ENCODE data around the gene NEUROD2.

Gene NEUROD2

DNA sequence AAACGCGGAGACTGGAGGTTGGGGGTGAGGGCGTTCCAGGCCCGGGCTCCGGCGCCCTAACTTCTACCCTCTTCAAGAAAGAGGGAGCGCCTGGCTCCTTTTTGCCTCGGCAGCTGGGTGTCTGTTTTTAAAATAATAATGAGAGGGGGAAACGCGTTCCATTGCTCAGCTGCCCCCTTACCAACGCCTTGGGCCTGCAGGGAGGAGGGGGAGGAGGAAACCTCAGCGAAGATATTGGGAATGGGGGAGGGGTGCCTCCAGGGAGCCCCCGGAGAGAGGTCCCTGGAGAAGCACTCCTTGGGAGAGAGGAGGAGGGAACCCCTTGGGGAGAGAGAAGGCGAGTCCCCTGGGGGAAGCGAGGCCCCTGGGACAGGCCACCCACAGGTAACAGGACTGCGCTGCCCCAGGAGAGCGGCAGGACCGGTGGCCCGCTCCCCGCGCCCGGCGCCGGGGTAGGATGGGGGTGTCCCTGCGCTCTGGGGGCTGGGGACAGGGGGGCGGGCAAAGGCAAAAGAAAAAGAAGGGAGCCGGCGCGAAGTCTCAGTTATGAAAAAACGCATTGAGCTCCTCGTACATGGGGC lies 2.7 kb downstream of the NEUROD2 start:
- TF ChIP-seq, protein P1, sequence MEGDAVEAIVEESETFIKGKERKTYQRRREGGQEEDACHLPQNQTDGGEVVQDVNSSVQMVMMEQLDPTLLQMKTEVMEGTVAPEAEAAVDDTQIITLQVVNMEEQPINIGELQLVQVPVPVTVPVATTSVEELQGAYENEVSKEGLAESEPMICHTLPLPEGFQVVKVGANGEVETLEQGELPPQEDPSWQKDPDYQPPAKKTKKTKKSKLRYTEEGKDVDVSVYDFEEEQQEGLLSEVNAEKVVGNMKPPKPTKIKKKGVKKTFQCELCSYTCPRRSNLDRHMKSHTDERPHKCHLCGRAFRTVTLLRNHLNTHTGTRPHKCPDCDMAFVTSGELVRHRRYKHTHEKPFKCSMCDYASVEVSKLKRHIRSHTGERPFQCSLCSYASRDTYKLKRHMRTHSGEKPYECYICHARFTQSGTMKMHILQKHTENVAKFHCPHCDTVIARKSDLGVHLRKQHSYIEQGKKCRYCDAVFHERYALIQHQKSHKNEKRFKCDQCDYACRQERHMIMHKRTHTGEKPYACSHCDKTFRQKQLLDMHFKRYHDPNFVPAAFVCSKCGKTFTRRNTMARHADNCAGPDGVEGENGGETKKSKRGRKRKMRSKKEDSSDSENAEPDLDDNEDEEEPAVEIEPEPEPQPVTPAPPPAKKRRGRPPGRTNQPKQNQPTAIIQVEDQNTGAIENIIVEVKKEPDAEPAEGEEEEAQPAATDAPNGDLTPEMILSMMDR (IDR thresholded peaks at IDR 0.05): no peak

GRCh38 chr17:39603304-39604016 lies 4.3 kb downstream of the NEUROD2 start:
- Mint-ChIP-seq H3K9me3 (no peaks in the 10 kb centered on the region), H3K36me3 (ENCODE audit: low read depth) (no peaks in the 10 kb centered on the region), H3K27ac (no peak overlapping the region), H3K4me3 (no peak overlapping the region), H3K27me3 (ENCODE audit: low read depth, poor library complexity) (peaks cover 100% of the 10 kb centered on the region), H3K4me1 (no peaks in the 10 kb centered on the region)
- TF ChIP-seq, protein P1 (IDR thresholded peaks at IDR 0.05): no peak
- no peak for DNase-seq

More for the DNA sequence above, 2.7 kb downstream of the NEUROD2 start:
- Mint-ChIP-seq H3K36me3 (ENCODE audit: low read depth) (no peaks in the 10 kb centered on the region), H3K4me1 (no peaks in the 10 kb centered on the region), H3K4me3 (no peak overlapping the region), H3K9me3 (no peaks in the 10 kb centered on the region), H3K27ac (no peak overlapping the region), H3K27me3 (ENCODE audit: low read depth, poor library complexity) (peaks cover 100% of the 10 kb centered on the region)
- no peak for DNase-seq

GRCh38 chr17:39602533-39603303 lies 5.0 kb downstream of the NEUROD2 start:
- Mint-ChIP-seq H3K36me3 (ENCODE audit: low read depth) (no peaks in the 10 kb centered on the region), H3K4me3 (no peak overlapping the region), H3K27me3 (ENCODE audit: low read depth, poor library complexity) (peaks cover 100% of the 10 kb centered on the region), H3K4me1 (no peaks in the 10 kb centered on the region), H3K27ac (no peak overlapping the region), H3K9me3 (no peaks in the 10 kb centered on the region)
- DNase-seq: no peak
- TF ChIP-seq, protein P1 (IDR thresholded peaks at IDR 0.05): no peak

GRCh38 chr17:39601758-39602532 lies 5.8 kb downstream of the NEUROD2 start:
- Mint-ChIP-seq H3K4me3 (no peak overlapping the region), H3K36me3 (ENCODE audit: low read depth) (no peaks in the 10 kb centered on the region), H3K9me3 (no peaks in the 10 kb centered on the region), H3K4me1 (no peaks in the 10 kb centered on the region), H3K27ac (no peak overlapping the region), H3K27me3 (ENCODE audit: low read depth, poor library complexity) (peaks cover 100% of the 10 kb centered on the region)
- TF ChIP-seq, protein P1 (IDR thresholded peaks at IDR 0.05): no peak
- no peak for DNase-seq

GRCh38 chr17:39600997-39601597 lies 6.6 kb downstream of the NEUROD2 start:
- Mint-ChIP-seq H3K4me3 (no peak overlapping the region), H3K9me3 (no peaks in the 10 kb centered on the region), H3K36me3 (ENCODE audit: low read depth) (no peaks in the 10 kb centered on the region), H3K27me3 (ENCODE audit: low read depth, poor library complexity) (peaks cover 100% of the 10 kb centered on the region), H3K27ac (no peak overlapping the region), H3K4me1 (no peaks in the 10 kb centered on the region)
- TF ChIP-seq, protein P1 (IDR thresholded peaks at IDR 0.05): no peak
- DNase-seq: no peak

All from nephron progenitor cell (in vitro differentiated cells).